CD14-positive monocyte (primary cell): Measurements from ENCODE around the gene BZW1. TPM values are rescaled to one million over a fixed set of nuclear protein-coding genes. Genes with fewer than 3 reads are reported as not detected.
"Not testable (repeated sequence)": the region's sequence is repeated elsewhere in the genome, so short reads cannot be mapped to it uniquely, and the experiment has no call there.

Experiments used
- DNase-seq, 3 donors: peaks; one replicate each; pipeline ENCODE4 v3.0.0-alpha.2; 2011 to 2022
- H2AFZ ChIP-seq: 2 replicates; pipeline ENCODE4 v1.6.0; 2012; ENCODE audit warnings: mild to moderate bottlenecking, low read depth, low read length, inconsistent platforms; ENCODE audit not compliant: insufficient read depth, poor library complexity, severe bottlenecking
- H3K27ac ChIP-seq, 2 donors: 1 replicate in 1 of 2; 2 replicates in 1 of 2; pipeline ENCODE4 v1.5.1; 2012 to 2013; ENCODE audit warnings: low read length in 2 of 2, control low read depth in 1 of 2, inconsistent platforms in 1 of 2, low read depth in 1 of 2, mild to moderate bottlenecking in 1 of 2
- H3K27me3 ChIP-seq, 2 donors: one replicate each; pipeline versions ENCODE4 v1.6.0 to v1.6.1; 2011 to 2013; ENCODE audit warnings: low read length in 2 of 2; ENCODE audit not compliant: control insufficient read depth in 2 of 2, insufficient read depth in 2 of 2
- H3K36me3 ChIP-seq, 2 donors: replicated peaks in 1 of 2; 1 replicate in 1 of 2; 2 replicates in 1 of 2; pipeline versions ENCODE4 v1.5.1 to v1.6.1; 2012 to 2013; ENCODE audit warnings: low read length in 2 of 2, control low read depth in 1 of 2, inconsistent platforms in 1 of 2, mild to moderate bottlenecking in 1 of 2; ENCODE audit not compliant: insufficient read depth in 2 of 2, control insufficient read depth in 1 of 2
- H3K4me1 ChIP-seq, 2 donors: 1 replicate in 1 of 2; 2 replicates in 1 of 2; pipeline versions ENCODE4 v1.5.1 to v1.6.1; 2012 to 2013; ENCODE audit warnings: low read length in 2 of 2, control low read depth in 1 of 2, inconsistent platforms in 1 of 2, mild to moderate bottlenecking in 1 of 2, moderate library complexity in 1 of 2; ENCODE audit not compliant: insufficient read depth in 2 of 2, control insufficient read depth in 1 of 2
- H3K4me2 ChIP-seq: replicated peaks from 2 replicates; pipeline ENCODE3; 2012; ENCODE audit warnings: low read length, moderate library complexity, mild to moderate bottlenecking; ENCODE audit not compliant: poor library complexity, severe bottlenecking; ENCODE audit errors: extremely low read depth
- H3K4me3 ChIP-seq, 3 experiments: fragments of 200-600 bp in 1 of 3; sonication (generic) in 1 of 3; replicated peaks in 1 of 3; 1 replicate in 2 of 3; 2 replicates in 1 of 3; pipeline ENCODE4 v1.5.1; 2011 to 2013; ENCODE audit warnings: low read length in 3 of 3, mild to moderate bottlenecking in 3 of 3, control low read depth in 2 of 3, low read depth in 2 of 3, inconsistent platforms in 1 of 3, moderate library complexity in 1 of 3
- H3K79me2 ChIP-seq: 2 replicates; pipeline ENCODE4 v1.6.0; 2012; ENCODE audit warnings: mild to moderate bottlenecking, control low read depth, inconsistent platforms, low read length, moderate library complexity; ENCODE audit not compliant: insufficient read depth
- H3K9ac ChIP-seq: 2 replicates; pipeline ENCODE4 v1.6.0; 2017; ENCODE audit warnings: low read length, mild to moderate bottlenecking; ENCODE audit not compliant: insufficient read depth, poor library complexity, severe bottlenecking
- H3K9me3 ChIP-seq, 2 donors: replicated peaks in 1 of 2; 1 replicate in 1 of 2; 2 replicates in 1 of 2; pipeline versions ENCODE4 v1.5.1 to v1.6.1; 2012 to 2013; ENCODE audit warnings: low read length in 2 of 2, control low read depth in 1 of 2; ENCODE audit not compliant: control insufficient read depth in 1 of 2, insufficient read depth in 1 of 2
- H4K20me1 ChIP-seq: 2 replicates; pipeline ENCODE4 v1.6.0; 2012; ENCODE audit warnings: mild to moderate bottlenecking, low read length, control low read depth, moderate library complexity; ENCODE audit not compliant: insufficient read depth
- H3K27ac Mint-ChIP-seq, 7 donors: one replicate each; pipeline ENCODE4 v1.8.0; 2020; ENCODE audit warnings: mild to moderate bottlenecking in 7 of 7, mixed read lengths in 7 of 7, moderate library complexity in 6 of 7, inconsistent platforms in 2 of 7
- H3K27me3 Mint-ChIP-seq, 3 donors: one replicate each; pipeline ENCODE4 v1.8.0; 2021 to 2022; ENCODE audit warnings: low read depth in 3 of 3, mild to moderate bottlenecking in 3 of 3, mixed read lengths in 3 of 3, moderate library complexity in 3 of 3, inconsistent platforms in 1 of 3
- H3K36me3 Mint-ChIP-seq, 2 donors: one replicate each; pipeline ENCODE4 v1.8.0; 2020; ENCODE audit warnings: mixed read lengths in 2 of 2, inconsistent platforms in 1 of 2, mild to moderate bottlenecking in 1 of 2
- H3K4me1 Mint-ChIP-seq: one replicate; pipeline ENCODE4 v1.8.0; 2020; ENCODE audit warnings: mild to moderate bottlenecking, mixed read lengths
- H3K4me3 Mint-ChIP-seq, 2 donors: one replicate each; pipeline ENCODE4 v1.8.0; 2020; ENCODE audit warnings: mild to moderate bottlenecking in 2 of 2, mixed read lengths in 2 of 2, moderate library complexity in 1 of 2
- H3K9me3 Mint-ChIP-seq, 7 donors: one replicate each; pipeline ENCODE4 v1.8.0; 2020 to 2022; ENCODE audit warnings: mixed read lengths in 7 of 7, mild to moderate bottlenecking in 6 of 7, moderate library complexity in 6 of 7, inconsistent platforms in 2 of 7
- CTCF ChIP-seq: fragments of 200-600 bp; IDR thresholded peaks from one replicate; pipeline ENCODE4 v1.8.0; 2022; ENCODE audit warnings: antibody characterized with exemption, mild to moderate bottlenecking
- WGBS: methylation state at CpG from one replicate; pipeline ENCODE4 v1.1.5; 2013; ENCODE audit warnings: missing lambda C conversion rate; ENCODE audit not compliant: insufficient coverage; 5-methylcytosine and 5-hydroxymethylcytosine counted together
- intact Hi-C, 2 donors: fragments of 100-400 bp; cut with micrococcal nuclease; formaldehyde crosslinking; loops; one replicate each; pipeline versions ENCODE4 v1.15.0 to v1.15.1; 2023
- polyA plus RNA-seq, 3 donors: library from polyadenylated mRNA; depleted of rRNA in 1 of 3; unstranded in 2 of 3; stranded (reverse) in 1 of 3; fragments of 300-500 nt in 2 of 3; fragments of >200 nt in 1 of 3; fragmentation: Illumina TruSeq in 2 of 3; gene quantifications; 1 replicate in 2 of 3; 2 replicates in 1 of 3; pipeline ENCODE4 v1.2.3, GENCODE V29; 2012 to 2021

Gene BZW1
- polyA plus RNA-seq, 3 donors: 58.0 to 221 (median 202) TPM

DNA sequence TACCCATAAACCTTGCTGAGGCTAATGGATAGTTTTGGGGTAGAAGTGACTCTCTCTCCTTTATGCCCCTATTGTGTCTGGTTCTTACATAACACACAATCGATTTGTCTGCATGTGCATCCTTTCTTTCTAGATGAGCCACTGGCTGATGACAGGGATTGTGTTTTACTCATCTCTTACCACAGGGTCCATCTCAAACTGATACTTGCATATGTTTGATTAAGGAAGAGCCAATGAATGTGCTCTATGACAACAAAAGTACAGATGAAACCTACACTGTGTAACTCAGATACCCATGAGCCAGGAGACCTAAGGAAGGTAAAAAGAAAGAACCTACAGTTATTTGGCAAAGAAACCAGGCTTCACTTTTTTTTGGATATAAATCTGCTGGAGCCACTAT is 13.2 kb upstream of the BZW1 start:
- WGBS: no CpG with 5 or more reads among the region's 1 CpG
- TF ChIP-seq CTCF: no peak
- Mint-ChIP-seq H3K27ac (no peak overlapping the region), H3K4me1 (peaks cover 34% of the 10 kb centered on the region), H3K27me3 (peaks cover 0 to 3% (median 2%) of the 10 kb centered on the region in 3 donors), H3K9me3 (peaks cover 0 to 4% (median 3%) of the 10 kb centered on the region in 7 donors), H3K4me3 (no peak overlapping the region), H3K36me3 (peaks cover 0 to 3% of the 10 kb centered on the region in 2 donors)
- Histone ChIP-seq H3K4me2 (no peak overlapping the region), H3K4me1 (peaks cover 20 to 31% of the 10 kb centered on the region in 2 donors), H3K27ac (no peak overlapping the region), H3K27me3 (no peaks in the 10 kb centered on the region), H3K79me2 (no peaks in the 10 kb centered on the region), H3K9ac (no peak overlapping the region), H3K36me3 (no peaks in the 10 kb centered on the region), H2AFZ (no peak overlapping the region), H3K9me3 (no peaks in the 10 kb centered on the region), H4K20me1 (no peaks in the 10 kb centered on the region), H3K4me3 (no peak overlapping the region)
- no peak for DNase-seq
- intact Hi-C loops: no loop called here

DNA sequence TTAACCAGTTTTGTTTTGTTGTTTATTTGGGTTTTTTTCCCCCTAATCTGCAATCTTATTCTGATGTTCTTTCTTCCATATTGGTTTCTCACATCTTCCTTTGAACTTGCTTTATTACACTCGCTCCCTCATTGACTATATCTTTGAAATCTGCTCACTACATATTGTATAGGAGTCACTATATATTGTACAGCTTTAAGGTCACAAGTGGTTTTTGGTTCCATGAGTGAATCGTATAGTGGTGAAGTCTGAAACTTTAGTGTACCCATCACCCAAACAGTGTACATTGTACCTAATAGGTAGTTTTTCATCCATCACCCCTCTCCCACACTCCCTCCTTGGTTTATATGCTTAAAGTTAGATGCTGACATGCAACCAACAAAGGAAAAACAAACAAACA is 11.3 kb upstream of the BZW1 start:
- intact Hi-C loops: no loop called here
- Histone ChIP-seq H3K27me3 (no peaks in the 10 kb centered on the region), H3K4me3 (no peak overlapping the region), H3K4me1 (peaks cover 14 to 24% of the 10 kb centered on the region in 2 donors), H3K36me3 (no peaks in the 10 kb centered on the region), H3K9me3 (no peaks in the 10 kb centered on the region), H3K79me2 (no peaks in the 10 kb centered on the region), H3K4me2 (no peak overlapping the region), H3K27ac (no peak overlapping the region), H2AFZ (no peak overlapping the region), H3K9ac (no peak overlapping the region), H4K20me1 (no peaks in the 10 kb centered on the region)
- peaks cover 2% of the 10 kb centered on the region in 3 donors for H3K27me3 Mint-ChIP-seq
- H3K9me3 Mint-ChIP-seq: peaks cover 0 to 5% (median 3%) of the 10 kb centered on the region in 7 donors
- peaks cover 0 to 2% of the 10 kb centered on the region in 2 donors for H3K36me3 Mint-ChIP-seq
- no peak overlapping the region for H3K27ac Mint-ChIP-seq
- no peak for TF ChIP-seq CTCF
- peaks cover 26% of the 10 kb centered on the region for H3K4me1 Mint-ChIP-seq
- DNase-seq: no peak
- no peak overlapping the region for H3K4me3 Mint-ChIP-seq
- WGBS: no CpG with 5 or more reads among the region's 2 CpGs

- peaks cover 14% of the 10 kb centered on the region in 2 donors for H3K4me1 ChIP-seq
- DNase-seq, H3K79me2 ChIP-seq, H3K4me2 ChIP-seq, H3K27ac Mint-ChIP-seq, H3K27ac ChIP-seq, H3K27me3 Mint-ChIP-seq, intact Hi-C loops, H3K4me3 ChIP-seq, H4K20me1 ChIP-seq, H3K36me3 Mint-ChIP-seq, H3K9me3 ChIP-seq, H3K27me3 ChIP-seq, H3K9ac ChIP-seq, H2AFZ ChIP-seq, H3K9me3 Mint-ChIP-seq, H3K4me3 Mint-ChIP-seq, H3K36me3 ChIP-seq: not testable (repeated sequence)
- peaks cover 24% of the 10 kb centered on the region for H3K4me1 Mint-ChIP-seq
- no CpG with 5 or more reads among the region's 1 CpG for WGBS
Observed at GRCh38 chr2:200801431-200801830, 10.3 kb upstream of the BZW1 start.
